OCI-LY1 (cell line): Measurements from ENCODE around the gene TRIM63.

Source experiments
- EZH2 ChIP-seq: fragments of 200-600 bp; sonication (generic), shearing (Covaris generic); IDR thresholded peaks from 2 replicates; pipeline ENCODE4 v1.8.0; 2017; ENCODE audit warnings: borderline replicate concordance, mixed run types, mild to moderate bottlenecking, antibody characterized with exemption, low read length, moderate library complexity, mixed read lengths
- TF ChIP-seq, protein P1 (sequence below): fragments of 200-600 bp; sonication (generic), shearing (Covaris generic); IDR thresholded peaks from 2 replicates; pipeline ENCODE4 v1.5.1; 2017; ENCODE audit warnings: mild to moderate bottlenecking, antibody characterized with exemption, low read length, moderate library complexity, mixed read lengths

DNA sequence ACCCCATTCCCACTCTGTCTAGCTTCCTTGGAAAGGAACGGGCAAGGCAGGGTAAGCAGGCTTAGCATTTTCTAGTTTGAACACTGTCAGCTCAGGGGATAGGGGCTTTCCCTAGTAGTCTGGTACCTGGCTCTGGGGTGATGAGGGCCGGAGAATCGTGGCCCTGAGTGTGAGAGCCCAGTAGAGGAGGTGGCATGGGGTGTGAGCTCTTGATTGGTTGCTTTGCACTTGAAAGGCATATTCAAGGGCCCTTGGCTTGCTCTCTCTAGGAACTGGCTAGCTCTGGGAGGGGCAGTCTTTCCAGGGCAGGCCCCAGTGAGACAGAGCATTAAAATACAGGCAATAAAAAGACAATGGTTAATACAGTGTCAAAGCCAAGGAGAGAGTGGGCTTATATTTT, 56.6 kb downstream of the TRIM63 start:
- TF ChIP-seq, protein P1, sequence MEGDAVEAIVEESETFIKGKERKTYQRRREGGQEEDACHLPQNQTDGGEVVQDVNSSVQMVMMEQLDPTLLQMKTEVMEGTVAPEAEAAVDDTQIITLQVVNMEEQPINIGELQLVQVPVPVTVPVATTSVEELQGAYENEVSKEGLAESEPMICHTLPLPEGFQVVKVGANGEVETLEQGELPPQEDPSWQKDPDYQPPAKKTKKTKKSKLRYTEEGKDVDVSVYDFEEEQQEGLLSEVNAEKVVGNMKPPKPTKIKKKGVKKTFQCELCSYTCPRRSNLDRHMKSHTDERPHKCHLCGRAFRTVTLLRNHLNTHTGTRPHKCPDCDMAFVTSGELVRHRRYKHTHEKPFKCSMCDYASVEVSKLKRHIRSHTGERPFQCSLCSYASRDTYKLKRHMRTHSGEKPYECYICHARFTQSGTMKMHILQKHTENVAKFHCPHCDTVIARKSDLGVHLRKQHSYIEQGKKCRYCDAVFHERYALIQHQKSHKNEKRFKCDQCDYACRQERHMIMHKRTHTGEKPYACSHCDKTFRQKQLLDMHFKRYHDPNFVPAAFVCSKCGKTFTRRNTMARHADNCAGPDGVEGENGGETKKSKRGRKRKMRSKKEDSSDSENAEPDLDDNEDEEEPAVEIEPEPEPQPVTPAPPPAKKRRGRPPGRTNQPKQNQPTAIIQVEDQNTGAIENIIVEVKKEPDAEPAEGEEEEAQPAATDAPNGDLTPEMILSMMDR = no peak
- TF ChIP-seq EZH2 = no peak
